Stimulated activated naive CD4-positive, alpha-beta T cell treated with Interleukin-2 at 50 U/mL for 16 hours (primary cell): Measurements from ENCODE around the gene PTK7.
"Not testable (repeated sequence)": the region's sequence is repeated elsewhere in the genome, so short reads cannot be mapped to it uniquely, and the experiment has no call there.

Experiments
- DNase-seq: peaks from one replicate; lab custom pipeline; 2025; lab: John Stamatoyannopoulos, UW

PTK7 gene

DNA sequence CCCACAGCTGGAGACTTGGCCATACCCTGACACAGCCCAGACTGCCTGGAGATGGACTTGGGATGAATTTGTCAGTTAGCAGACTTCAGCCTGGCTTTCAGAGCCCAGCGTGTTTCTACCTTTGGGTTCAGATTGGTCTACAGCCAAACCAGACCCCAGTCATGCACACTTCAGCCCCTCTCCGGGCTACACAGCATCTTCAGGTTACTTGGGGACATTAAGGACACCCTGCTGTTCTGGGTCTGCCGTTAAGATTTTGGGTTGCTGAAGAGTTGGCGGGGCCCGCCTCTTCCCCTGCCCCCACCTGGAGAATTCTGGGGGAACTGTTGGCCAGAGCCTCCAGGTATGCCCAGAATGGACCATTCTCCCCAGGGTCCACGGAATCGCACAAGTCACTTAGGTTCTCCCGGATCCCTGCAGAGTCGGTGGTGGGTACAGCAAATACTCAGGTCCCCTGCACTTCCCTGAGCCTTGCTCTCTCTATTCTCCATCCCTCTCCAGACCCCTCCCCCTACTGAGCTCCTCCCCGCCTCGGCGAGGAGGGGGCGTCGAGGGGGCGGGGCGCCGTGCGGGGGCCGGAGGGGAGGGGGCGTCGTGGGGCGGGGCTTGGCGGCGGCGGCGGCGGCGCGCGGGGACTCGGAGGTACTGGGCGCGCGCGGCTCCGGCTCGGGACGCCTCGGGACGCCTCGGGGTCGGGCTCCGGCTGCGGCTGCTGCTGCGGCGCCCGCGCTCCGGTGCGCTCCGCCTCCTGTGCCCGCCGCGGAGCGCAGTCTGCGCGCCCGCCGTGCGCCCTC is at the start of gene PTK7:
TSS of gene PTK7 (plus strand) at position 645 of the 794 bp plus-strand sequence. CDS start 175 bp downstream, outside the sequence.
- DNase-seq = no peak

GRCh38 chr6:43026365-43026764 is 49.7 kb upstream of the PTK7 start:
- no peak for DNase-seq

GRCh38 chr6:43029120-43029519 is 47.0 kb upstream of the PTK7 start:
- no peak for DNase-seq

- no peak for DNase-seq
Measured at GRCh38 chr6:43032326-43032725, 43.8 kb upstream of the PTK7 start.

DNA sequence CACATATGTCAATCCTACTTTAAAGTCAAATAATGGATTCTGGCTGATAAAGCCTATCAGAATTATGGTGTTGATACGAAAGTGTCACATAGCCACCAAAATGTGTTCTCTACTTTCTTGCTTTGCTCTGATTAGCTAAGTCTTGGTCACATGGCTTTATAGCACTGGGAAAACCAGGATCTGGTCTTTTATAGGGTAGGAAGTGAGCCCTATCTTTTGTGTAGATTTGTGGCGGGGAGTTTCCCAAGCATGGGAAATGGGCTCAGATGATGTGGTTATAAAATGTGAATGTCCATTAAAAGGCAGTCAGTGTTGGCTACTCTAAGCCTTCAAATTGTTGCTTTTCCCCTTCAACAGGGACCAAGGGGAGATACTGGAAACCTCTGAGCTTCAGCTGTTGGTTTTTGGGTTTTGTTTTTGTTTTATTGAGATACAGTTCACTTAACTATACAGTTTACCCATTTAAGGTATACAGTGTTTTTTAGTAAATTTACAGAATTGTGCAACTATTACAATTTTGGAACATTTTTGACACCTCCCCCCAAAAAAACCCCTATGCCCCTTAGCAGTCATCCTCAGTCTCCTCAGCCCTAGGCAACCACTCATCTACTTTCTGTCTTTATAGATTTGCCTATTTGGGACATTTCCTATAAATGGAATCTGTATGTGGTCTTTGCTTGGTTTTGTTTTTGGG is 42.5 kb upstream of the PTK7 start:
- no peak for DNase-seq

DNA sequence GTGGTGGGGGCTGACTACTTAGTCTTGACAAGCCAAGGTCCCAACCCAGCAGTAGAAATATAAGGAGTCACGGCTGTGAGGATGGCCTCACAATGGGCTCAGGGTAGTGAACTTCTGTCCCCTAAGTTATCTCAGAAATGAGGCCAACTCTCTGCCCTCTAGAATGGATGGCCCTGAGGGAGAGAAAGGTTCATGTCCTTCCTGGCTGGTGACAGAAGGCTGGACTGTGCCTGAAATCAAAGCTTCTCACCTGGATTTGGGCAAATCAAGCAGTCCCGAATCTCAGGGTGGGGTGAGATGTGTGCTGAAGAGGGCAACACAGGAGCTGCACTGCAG is 42.0 kb upstream of the PTK7 start:
- no peak for DNase-seq

DNA sequence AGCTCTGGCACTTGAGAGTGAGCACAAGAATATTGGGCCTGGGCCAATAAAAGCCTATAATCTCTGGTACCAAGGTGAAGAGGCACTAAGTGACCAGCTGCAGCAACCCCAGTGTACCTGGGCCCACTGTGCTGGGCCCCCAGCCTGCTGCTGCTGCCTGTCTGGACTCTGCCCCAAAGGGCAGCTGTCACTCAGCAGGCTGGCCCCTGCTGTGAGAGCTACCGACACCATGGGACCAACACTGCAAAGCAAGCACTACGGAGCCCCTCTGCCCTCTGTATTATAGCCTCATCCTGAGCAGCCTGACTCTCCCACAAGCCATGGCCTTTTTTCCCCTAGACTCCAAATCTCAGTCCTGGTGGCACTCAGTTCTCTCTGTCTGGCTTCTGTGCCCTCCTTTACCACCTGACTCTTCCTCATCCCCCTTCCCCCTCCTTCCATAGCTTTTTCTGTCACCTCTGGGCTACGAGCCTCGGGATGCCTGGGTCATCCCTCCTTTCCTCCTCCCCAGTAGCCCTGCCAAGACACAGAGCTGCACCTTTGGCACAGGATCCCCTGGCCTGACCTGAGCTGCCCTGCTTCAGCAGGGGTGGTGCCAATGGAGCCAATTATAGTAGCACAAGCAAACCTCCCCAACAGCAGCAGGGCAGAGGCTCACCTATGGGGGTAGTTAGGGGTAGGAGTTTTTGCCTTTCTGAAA is 40.5 kb upstream of the PTK7 start:
- DNase-seq = no peak

GRCh38 chr6:43036712-43037111 is 39.4 kb upstream of the PTK7 start:
- no peak for DNase-seq

DNA sequence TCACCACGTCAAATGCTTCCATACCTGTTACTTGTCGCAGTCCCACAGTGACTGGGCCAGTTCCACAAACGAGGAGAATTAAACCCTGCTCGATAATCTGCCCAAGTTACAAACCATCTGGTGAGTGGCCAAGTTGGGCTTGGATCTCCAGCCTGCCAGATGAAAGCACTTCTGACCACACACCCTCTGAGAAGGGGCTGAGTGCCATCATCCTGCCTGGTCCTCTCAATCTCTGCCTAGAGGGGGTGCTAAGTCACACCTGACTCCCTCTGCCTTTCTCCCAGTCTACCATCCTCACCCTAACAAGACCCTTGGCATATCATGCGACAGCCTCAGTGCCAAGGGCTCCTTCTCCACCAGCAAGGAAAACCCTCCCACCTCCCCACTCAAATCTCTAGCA is 38.9 kb upstream of the PTK7 start:
- DNase-seq = no peak

DNA sequence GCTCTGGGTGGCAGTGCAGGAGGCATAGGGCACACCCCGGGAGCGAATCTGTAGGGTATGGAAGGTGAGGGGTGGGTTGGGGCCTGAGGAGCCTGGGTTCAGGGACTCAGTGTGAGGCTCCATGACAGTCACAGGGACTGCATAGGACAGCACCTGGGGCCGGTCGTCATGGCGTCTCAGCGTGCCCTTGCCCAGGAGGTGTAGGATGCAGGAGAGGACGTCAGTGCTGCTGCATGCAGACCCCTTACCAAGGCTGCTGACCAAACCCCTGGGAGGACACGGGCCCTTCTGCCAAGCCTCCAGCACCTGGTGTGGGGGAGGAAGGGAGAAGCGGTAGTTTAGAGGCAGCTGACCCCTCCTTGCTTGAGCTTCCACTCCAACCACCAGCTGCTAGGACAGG is 38.4 kb upstream of the PTK7 start:
- DNase-seq = no peak

- DNase-seq = no peak
Measured at GRCh38 chr6:43038727-43039126, 37.4 kb upstream of the PTK7 start.

GRCh38 chr6:43040542-43041257 is 35.4 kb upstream of the PTK7 start:
- DNase-seq = no peak

- not testable (repeated sequence) for DNase-seq
Measured at GRCh38 chr6:43041475-43041874, 34.6 kb upstream of the PTK7 start.

DNA sequence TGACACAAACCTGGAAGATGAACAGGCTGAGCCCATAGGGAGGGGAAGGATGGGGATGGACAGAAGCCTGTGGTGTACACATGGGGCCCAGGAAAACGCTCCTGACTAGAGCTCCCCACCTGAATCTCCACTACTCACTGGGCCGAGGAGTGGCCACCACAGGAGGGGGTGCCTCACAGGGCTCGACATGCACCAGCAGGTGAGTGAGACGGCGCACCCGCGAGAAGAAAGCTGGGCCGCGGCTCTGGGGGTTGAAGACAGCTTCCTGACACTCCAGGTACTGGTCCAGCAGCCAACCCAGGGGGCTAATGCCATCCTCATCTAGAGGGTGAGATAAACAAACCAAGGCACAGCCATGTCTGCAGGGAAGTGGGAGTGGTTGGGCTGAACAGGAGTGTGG is 32.8 kb upstream of the PTK7 start:
- DNase-seq = no peak

- no peak for DNase-seq
Measured at GRCh38 chr6:43045371-43045930, 30.7 kb upstream of the PTK7 start.

- DNase-seq = no peak
Measured at GRCh38 chr6:43047998-43048397, 28.1 kb upstream of the PTK7 start.

- no peak for DNase-seq
Measured at GRCh38 chr6:43050981-43051380, 25.1 kb upstream of the PTK7 start.

DNA sequence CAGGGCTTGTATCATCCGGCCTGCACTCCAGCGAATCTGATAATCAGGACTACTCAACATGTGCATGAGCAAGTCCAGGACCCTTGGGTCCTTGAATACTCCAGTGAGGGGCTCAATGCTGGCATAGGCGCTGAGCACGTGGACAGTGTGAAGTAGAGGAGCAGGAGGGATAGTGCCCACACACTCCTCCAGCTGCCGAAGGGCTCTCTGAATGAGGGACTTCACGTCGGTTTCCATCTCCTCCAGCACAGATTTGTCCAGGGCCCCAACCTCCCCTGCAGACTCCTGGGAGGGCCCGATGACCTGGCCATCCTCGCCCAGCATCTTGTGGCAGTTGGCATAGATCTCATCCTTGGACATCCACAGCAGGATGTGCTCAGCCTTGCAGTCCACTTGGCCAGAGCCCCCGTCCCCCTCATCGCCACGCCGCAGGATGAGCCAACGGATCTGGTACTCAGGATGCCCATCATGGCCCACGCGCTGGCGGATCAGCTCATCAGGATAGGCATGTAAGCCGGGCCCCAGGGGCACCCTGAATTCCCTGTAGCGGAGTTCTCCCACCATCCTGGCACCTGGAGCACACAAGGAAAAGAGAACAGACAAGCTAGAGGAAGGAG is 23.8 kb upstream of the PTK7 start:
- no peak for DNase-seq

DNA sequence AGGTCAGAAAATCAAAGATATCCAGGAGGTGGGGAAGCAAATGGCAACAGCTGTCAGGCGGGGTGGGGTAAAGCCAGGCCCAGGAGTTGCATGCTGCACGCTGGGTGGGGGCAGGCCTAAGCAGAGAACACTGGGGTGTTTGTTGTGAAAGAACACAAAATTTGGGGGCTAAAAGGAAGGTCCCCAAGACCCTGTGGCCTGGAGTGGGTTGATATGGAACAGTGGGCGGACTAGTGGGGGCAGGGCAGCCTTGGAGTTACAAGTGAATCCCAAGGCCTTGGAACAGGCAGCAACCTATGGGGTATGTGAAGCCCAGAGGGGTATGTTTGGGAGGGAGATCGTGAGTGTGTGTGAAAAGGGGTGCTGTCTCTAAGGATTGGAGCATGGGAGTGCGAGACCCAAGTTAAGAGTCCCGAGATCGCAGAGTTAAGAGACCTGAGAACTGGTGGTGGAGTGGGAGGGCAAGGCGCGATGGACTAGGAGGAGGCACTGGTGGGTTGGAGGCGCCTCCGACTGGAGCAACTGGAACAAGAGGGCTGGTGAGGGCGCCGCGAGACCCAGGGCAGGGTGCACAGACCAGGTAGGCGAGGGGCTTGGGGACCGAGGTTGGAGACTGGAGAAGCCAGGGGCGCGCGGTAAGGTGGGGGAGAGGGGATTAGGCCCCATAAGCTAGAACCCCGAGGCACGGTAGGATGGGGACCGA is 23.1 kb upstream of the PTK7 start:
- DNase-seq = peak; percentile 19

DNA sequence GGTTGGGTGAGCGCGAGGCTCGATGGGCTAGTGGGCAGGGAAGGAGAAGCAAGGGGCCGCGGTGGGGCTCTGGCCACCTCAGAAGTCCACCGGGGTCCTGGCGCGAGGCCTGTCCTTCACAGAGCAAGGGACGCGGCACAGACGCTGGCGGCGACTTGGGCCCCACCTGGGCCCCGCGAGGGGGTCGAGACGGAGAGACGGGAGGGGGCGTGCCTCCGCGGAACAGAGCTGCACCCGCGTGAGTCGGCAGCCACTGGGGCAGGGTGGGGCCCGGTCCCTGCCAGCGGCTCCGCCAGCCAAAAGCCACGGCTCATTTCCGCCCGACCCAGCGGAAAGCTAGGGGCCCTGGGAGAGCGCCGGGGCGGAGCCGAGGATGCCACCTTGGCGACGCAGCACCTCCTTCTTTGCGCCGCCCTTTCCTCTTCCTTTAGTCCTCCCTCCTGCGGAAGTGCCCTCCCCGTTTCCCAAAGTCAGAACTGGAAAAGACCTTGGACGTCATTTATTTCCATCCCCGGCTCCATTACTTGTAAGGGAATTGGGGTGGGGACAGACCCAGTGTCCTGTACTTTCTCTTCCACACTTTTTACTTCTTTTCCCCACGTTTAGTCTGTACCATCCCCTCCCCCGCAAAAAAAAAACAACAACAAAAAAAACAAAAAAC is 22.4 kb upstream of the PTK7 start, which contains the start of gene CUL7:
TSS of gene CUL7 (minus strand) at position 307 of the 661 bp plus-strand sequence. CDS start 1,063 bp downstream, outside the sequence.
- peak; percentile 93 for DNase-seq
